GF-D8 (cell line): ENCODE measurements around the gene ATG4A.

ENCODE experiments used
- DNase-seq: peaks from one replicate; lab custom pipeline; 2025; lab: John Stamatoyannopoulos, UW

The ATG4A gene

DNA sequence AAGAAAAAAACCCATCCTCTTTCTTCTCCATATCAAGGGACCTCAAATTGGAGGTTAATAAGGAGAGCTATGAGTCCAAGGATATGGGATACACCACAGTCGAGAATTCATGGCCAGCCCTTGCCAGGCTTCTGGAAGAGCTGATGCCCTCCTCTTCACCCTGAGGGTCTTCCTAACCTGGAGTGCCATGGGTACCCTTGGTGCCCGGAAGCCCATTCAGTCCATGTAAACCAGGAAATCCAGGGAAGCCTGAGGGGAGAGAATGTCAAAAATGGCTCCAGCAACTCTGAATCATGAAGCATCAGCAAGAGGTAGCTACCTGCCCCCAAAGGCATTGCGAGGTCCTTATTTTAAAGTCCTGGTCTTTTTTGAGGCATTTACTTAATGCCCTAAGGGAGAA is 78.2 kb downstream of the ATG4A start:
- no peak for DNase-seq

GRCh38 chrX:108171671-108172070 is 80.1 kb downstream of the ATG4A start:
- DNase-seq = no peak

DNA sequence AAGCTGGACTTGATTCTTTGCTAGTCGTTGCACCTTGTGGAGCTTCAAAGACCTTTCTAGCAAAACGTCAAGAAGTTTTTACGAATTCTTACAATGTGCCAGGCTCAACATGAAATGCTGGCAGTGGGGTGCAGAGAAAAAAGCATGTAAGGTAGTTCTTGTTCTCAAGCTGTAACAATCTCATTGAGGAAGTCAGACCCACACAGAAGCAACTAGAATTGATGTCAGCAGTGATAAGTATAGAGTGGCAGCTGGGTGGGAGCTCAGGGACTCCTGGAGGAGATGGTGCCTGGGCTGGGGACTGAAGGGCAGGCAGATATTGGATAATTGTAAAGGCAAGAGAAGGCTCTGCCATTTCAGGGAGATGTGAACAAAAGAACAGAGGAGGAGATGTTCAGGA is 82.3 kb downstream of the ATG4A start:
- DNase-seq = no peak

DNA sequence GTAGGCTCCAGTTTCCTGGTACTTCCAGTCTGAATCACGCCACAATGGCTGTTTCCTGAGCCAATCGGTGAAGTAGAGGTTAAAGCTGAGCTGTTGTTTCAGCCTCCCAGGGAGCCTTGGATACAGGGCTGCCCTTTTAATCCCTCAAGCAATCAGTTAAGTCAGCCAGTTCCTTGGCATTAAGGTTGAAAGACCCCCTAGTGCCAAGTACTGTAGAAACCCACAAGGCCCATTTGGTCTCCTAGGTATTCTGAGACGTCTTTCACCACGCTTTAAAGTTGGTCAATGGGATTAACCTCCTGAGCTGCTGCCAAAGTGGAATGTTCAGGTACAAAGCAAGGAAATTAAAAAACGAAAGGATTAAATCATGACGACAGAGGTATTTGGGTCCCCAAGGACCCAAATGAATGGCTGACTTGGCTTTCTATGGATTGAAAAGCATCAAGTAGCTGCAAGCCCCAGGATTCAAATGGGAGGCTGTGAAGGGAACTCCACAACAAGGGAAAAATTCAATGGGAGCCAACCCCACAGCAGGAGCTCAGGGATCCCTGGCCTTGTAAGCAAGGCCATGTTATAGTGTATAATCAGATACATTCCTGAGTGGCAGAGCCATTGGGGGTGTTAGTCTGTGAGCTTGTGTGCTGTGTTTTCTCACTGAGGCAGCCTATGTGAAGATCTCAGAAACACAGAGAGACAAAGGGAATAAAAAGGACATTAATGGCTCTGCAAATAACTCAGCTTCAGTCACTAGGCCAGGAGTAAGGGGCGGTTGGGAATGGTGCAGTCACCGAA is 86.0 kb downstream of the ATG4A start:
- DNase-seq = no peak

GRCh38 chrX:108178143-108178498 is 86.5 kb downstream of the ATG4A start:
- no peak for DNase-seq

- DNase-seq = no peak
Measured at GRCh38 chrX:108186811-108187210, 95.2 kb downstream of the ATG4A start.

- DNase-seq = no peak
Measured at GRCh38 chrX:108198420-108198819, 106.8 kb downstream of the ATG4A start.

GRCh38 chrX:108199041-108199440 is 107.5 kb downstream of the ATG4A start:
- no peak for DNase-seq

- DNase-seq = no peak
Measured at GRCh38 chrX:108199691-108200090, 108.1 kb downstream of the ATG4A start.

DNA sequence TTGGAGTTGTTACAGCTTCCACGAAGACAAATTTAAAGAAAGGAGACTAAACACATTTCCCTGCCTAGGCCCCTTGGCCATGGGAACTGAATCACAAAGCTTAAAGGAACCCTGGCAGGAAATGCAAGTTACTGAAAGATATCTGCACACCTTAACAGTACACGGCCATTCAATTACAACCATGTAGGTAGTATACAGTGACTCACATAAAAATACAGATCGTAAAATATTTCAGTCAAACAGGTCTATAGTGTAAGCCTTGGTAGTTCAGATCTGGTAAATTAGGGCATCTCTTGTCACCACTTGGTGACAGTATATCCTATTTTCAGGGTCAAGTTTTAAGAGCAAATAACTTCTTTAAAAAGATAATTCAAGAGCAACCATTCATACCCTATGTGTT is 112.0 kb downstream of the ATG4A start:
- no peak for DNase-seq
